HTERT RPE-1 (cell line): ENCODE data around the gene CADPS.

ENCODE experiments used
- in situ Hi-C: fragments of 300-500 bp; cut with MboI; formaldehyde crosslinking; loops from 4 replicates; pipeline ENCODE4 v1.14.3; 2020; ENCODE audit warnings: low sequenced_read_pairs

Gene CADPS

GRCh38 chr3:62529230-62529629 lies 346.0 kb downstream of the CADPS start:
- in situ Hi-C loops: no loop called here

GRCh38 chr3:62527474-62527873 lies 347.7 kb downstream of the CADPS start:
- in situ Hi-C loops: no loop called here

- in situ Hi-C loops: no loop called here
Observed at GRCh38 chr3:62525281-62525680, 349.9 kb downstream of the CADPS start.

GRCh38 chr3:62523672-62524071 lies 351.5 kb downstream of the CADPS start:
- in situ Hi-C loops: no loop called here

- in situ Hi-C loops: no loop called here
Observed at GRCh38 chr3:62521464-62522105, 353.6 kb downstream of the CADPS start.

GRCh38 chr3:62503516-62503915 lies 371.7 kb downstream of the CADPS start:
- in situ Hi-C loops: no loop called here

- in situ Hi-C loops: no loop called here
Observed at GRCh38 chr3:62502315-62503300, 372.6 kb downstream of the CADPS start.

- in situ Hi-C loops: no loop called here
Observed at GRCh38 chr3:62501289-62501668, 373.9 kb downstream of the CADPS start.

GRCh38 chr3:62500556-62501288 lies 374.5 kb downstream of the CADPS start:
- in situ Hi-C loops: no loop called here

- in situ Hi-C loops: no loop called here
Observed at GRCh38 chr3:62497156-62497555, 378.1 kb downstream of the CADPS start.

GRCh38 chr3:62496503-62496902 lies 378.7 kb downstream of the CADPS start:
- in situ Hi-C loops: no loop called here

GRCh38 chr3:62493109-62493801 lies 382.0 kb downstream of the CADPS start:
- in situ Hi-C loops: no loop called here

- in situ Hi-C loops: no loop called here
Observed at GRCh38 chr3:62482961-62483360, 392.3 kb downstream of the CADPS start.

GRCh38 chr3:62481962-62482361 lies 393.3 kb downstream of the CADPS start:
- in situ Hi-C loops: no loop called here

- in situ Hi-C loops: no loop called here
Observed at GRCh38 chr3:62480056-62480455, 395.2 kb downstream of the CADPS start.

GRCh38 chr3:62479326-62479725 lies 395.9 kb downstream of the CADPS start:
- in situ Hi-C loops: no loop called here

GRCh38 chr3:62475306-62475705 lies 399.9 kb downstream of the CADPS start:
- in situ Hi-C loops: no loop called here

GRCh38 chr3:62467966-62468722 lies 407.1 kb downstream of the CADPS start:
- in situ Hi-C loops: no loop called here

GRCh38 chr3:62462788-62463187 lies 412.4 kb downstream of the CADPS start:
- in situ Hi-C loops: no loop called here

- in situ Hi-C loops: no loop called here
Observed at GRCh38 chr3:62462104-62462762, 413.0 kb downstream of the CADPS start.
